Progenitor cell of endocrine pancreas (in vitro differentiated cells): ENCODE measurements around the gene TAS2R43. TPM values are rescaled to one million over a fixed set of nuclear protein-coding genes. Genes with fewer than 3 reads are reported as not detected.

Source experiments
- total RNA-seq: library from RNA; stranded (reverse); gene quantifications from 2 replicates; pipeline ENCODE4 v1.2.1, GENCODE V29; 2021

Gene TAS2R43
- total RNA-seq, 1 donor from 2014 or later = 1.2 TPM

Other genes with a start within 250 kb of the TAS2R43 start
- 8.7 and 9.4 TPM in 2 replicates for gene PRR4, start 242.8 kb downstream of the TAS2R43 start, total RNA-seq
- gene PRH1, start 208.1 kb downstream of the TAS2R43 start, total RNA-seq = 40.0 and 43.8 TPM in 2 replicates
- gene TAS2R13, start 182.8 kb downstream of the TAS2R43 start, total RNA-seq = 3.0 and 3.4 TPM in 2 replicates
- gene PRH2, start 163.1 kb downstream of the TAS2R43 start, total RNA-seq = not detected in 2 replicates
- 5.7 and 6.1 TPM in 2 replicates for gene TAS2R14, start 153.1 kb downstream of the TAS2R43 start, total RNA-seq
- 2.7 and 3.5 TPM in 2 replicates for gene TAS2R50, start 105.4 kb downstream of the TAS2R43 start, total RNA-seq
- gene TAS2R20, start 94.0 kb downstream of the TAS2R43 start, total RNA-seq = 3.8 and 4.0 TPM in 2 replicates
- 6.6 and 8.5 TPM in 2 replicates for gene TAS2R19, start 69.7 kb downstream of the TAS2R43 start, total RNA-seq
- 8.6 and 10.3 TPM in 2 replicates for gene TAS2R31, start 60.9 kb downstream of the TAS2R43 start, total RNA-seq
- 2.6 and 3.3 TPM in 2 replicates for gene TAS2R46, start 30.0 kb downstream of the TAS2R43 start, total RNA-seq
- 5.6 and 6.3 TPM in 2 replicates for gene TAS2R30, start 42.3 kb upstream of the TAS2R43 start, total RNA-seq
- gene SMIM10L1, start 78.9 kb upstream of the TAS2R43 start, total RNA-seq = 22.9 and 25.5 TPM in 2 replicates
- gene TAS2R42, start 94.6 kb upstream of the TAS2R43 start, total RNA-seq = not detected in 2 replicates
- gene PRB3, start 177.4 kb upstream of the TAS2R43 start, total RNA-seq = 0.55 and 0.84 TPM in 2 replicates
- not detected in 2 replicates for gene PRB4, start 218.1 kb upstream of the TAS2R43 start, total RNA-seq